HG03060 (cell line): ENCODE results near the gene FLII.

Experiments used
- ATAC-seq: cut with Tn5 transposase; IDR thresholded peaks from one replicate; pipeline ENCODE4 v1.9.1; 2021; ENCODE audit warnings: low read depth, moderate number of reproducible peaks; ENCODE audit not compliant: unreplicated experiment

The FLII gene

DNA sequence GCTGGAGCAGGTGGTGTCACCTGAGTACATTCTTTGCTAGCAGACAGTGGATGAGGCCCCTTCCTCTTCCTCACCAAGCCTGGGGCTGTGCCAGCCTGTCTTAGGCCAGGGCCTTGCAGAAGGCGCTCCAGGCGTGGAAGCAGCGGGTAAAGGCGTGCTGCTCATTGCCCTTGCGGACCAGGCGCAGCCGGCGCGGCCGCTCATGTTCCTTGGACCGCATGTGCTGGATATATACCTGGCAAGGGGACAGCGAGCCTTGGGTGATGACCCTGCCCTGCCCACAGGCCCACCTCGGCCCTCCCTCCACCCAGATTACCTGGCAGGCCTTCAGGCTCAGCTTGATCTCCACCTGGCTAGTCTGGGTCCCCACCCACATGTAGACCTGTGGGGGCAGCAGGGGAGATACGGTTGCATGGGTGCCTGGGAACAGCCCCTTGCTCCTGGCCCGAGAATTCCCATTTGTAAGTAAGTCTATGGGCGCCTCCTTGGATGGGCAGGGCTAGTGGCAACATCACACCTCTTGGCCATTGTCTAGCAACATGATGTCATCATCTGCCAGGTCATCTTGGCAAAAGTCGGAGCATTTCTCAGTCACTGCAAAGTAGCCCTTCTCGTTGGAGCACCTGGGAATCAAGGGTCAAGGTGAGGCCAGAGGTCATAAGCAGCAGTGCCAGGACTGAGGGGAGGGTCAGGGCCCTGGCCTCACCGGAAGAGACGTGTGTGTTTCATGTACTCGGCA lies 13.3 kb downstream of the FLII start:
- no peak for ATAC-seq

- ATAC-seq = no peak
These were observed 17.2 kb downstream of the FLII start for GRCh38 chr17:18241229-18241871.

GRCh38 chr17:18240449-18240848 lies 18.1 kb downstream of the FLII start:
- no peak for ATAC-seq

DNA sequence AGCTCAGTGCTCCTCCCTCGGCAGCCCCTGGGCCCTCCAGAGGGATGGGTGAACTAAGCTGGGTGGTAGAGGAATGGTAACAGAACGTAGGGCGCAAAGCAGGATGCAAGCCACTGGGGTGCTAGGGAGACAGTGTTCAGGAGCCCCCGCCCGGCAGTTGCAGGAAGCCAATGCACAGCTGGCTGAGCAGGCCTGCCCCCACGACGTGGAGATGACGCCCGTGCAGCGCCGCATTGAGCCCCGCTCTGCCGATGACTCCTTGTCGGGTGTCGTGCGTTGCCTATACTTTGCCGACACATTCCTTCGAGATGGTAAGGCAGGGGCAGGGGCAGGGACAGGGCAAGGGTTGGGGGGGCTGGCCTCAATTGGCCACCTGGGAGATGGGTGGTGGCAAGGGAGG lies 20.2 kb downstream of the FLII start:
- no peak for ATAC-seq

DNA sequence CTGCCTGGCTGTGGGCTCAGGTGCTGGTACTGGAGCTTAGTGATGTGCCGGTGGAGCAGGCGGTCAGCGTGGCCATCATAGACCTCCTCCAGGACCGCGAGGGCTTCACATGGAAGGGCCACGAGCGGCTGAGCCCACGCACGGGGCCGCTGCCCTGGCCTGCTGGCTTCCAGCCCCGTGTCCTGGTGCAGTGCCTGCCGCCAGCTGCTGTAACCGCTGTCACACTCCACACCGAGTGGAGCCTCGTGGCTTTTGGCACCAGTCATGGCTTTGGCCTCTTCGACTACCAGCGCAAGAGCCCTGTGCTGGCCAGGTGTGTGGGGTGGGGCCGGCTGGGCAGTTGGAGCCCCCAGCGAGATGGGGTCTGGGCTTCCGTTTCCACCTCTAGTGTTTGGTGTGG lies 21.1 kb downstream of the FLII start:
- no peak for ATAC-seq

GRCh38 chr17:18236494-18236893 lies 22.0 kb downstream of the FLII start:
- no peak for ATAC-seq

DNA sequence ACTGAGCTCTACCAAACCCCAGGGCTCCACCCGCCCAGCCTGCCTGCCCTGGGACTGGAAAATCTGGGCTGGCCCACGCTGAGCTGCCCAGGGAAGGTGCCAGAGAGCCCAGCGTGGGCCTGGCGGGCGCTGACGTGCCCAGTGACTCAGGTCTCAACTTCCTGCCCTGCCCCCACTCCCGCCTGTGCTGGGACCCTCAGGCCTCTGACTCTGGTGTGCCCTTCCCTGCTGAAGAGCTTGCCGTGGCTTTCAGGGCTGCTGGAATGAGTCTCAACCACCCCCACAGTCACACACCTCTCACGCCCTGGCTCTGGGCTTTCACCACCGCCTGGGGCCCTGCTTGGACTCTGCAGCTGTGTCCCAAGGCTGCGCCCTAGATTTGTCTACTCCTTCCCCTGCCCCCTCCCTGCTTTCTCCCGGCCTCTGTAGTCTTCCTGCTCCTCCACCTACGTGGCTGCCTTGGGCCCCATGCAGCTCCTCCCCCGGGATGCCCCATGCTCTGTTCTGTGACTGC lies 22.7 kb downstream of the FLII start:
- no peak for ATAC-seq

DNA sequence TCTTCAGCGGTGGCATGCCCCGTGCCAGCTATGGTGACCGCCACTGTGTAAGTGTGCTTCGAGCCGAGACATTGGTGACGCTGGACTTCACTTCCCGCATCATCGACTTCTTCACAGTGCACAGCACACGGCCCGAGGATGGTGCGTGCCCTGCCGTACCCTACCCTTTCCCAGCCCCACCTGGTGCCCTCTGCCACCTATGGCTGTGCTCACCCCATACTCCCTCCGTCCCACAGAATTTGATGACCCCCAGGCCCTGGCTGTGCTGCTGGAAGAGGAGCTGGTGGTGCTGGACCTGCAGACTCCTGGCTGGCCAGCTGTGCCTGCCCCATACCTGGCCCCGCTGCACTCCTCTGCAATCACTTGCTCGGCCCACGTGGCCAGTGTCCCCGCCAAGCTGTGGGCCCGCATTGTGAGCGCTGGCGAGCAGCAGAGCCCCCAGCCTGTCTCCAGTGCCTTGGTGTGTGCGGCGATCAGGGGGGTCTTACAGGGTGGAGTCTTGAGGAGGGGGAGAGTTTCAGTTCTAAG lies 23.6 kb downstream of the FLII start:
- no peak for ATAC-seq

GRCh38 chr17:18233803-18234518 lies 24.6 kb downstream of the FLII start:
- no peak for ATAC-seq

DNA sequence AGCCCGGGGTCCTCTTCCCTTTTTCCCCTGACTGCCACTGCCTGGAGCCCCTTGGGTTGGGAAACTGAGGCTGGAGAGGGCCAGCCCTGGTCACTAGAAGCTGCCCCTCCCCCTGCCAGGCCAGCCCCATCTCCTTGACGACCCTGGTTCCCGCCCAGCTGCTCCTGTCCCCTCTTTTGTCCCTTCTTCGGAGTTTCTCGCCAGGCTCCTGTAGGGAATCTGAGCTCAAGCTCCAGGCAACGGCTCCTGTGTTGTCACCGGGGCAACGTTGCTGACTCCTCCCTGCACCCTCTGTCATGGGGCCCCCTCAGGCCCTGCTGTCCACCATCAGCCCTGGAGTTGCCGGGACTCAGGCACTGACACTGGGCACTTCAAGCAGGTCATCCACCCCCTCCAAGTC lies 27.4 kb downstream of the FLII start:
- no peak for ATAC-seq

DNA sequence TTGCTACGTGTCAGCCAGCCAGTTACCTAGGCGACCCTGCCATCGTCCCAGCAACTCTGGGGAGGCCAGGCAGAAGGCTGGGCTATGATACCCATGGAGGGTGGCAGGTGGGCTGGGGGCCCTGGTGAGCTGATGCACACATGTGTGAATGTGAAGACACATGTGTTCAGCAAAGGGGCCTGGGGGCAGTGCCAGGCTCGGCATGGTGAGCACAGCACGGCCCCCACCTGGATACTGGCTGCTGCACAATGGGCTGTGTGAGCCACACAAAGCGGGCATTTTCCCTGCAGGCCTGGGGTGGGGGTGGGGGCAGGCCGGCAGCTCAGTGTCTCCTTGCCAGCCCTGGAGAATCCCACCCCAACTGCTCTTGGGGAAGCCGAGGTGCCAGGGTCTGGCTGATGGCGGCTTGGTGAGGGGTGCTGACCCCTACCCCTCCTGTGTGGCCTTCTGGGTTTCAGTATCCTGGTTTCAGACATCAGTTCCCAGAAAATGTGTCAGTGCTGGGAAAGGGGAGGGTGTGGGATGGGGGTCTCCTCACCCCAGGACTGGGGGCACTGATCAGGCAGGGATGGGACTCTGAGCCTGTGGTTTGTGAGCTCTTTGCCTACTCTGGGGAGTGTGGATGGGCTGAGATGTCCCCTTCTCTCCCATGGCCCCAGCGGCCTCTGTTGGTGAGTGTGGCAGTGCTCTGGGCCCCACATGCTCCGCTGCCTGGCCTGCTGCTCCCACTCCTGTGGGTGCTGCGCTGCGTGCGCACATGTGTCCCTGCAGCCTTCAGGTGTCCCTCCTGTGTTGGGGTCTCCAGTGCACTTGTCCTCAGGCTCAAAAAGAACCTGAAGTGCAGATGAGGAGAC lies 28.0 kb downstream of the FLII start:
- ATAC-seq = no peak

GRCh38 chr17:18229771-18230170 lies 28.8 kb downstream of the FLII start:
- no peak for ATAC-seq

DNA sequence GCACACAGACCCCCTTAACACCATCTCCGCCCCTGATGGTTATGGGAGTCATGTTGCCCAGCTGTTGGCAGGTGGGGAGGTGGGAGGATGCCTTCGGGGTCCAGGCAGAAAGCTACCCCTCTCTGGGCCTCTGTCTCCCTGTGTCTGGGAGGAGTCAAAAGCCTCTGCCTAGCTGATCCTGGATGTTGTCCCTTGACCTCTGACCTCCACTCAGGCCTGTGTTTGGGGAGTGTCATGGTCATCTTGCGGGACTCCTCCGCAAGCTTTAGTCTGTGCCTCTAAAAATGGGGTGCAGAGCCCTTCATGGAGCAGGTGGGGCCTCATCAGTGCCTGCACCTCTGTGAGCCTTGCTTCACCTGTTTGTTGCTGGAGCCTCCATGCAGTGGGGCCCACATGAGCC lies 29.3 kb downstream of the FLII start:
- no peak for ATAC-seq

GRCh38 chr17:18228176-18228682 lies 30.3 kb downstream of the FLII start:
- no peak for ATAC-seq

DNA sequence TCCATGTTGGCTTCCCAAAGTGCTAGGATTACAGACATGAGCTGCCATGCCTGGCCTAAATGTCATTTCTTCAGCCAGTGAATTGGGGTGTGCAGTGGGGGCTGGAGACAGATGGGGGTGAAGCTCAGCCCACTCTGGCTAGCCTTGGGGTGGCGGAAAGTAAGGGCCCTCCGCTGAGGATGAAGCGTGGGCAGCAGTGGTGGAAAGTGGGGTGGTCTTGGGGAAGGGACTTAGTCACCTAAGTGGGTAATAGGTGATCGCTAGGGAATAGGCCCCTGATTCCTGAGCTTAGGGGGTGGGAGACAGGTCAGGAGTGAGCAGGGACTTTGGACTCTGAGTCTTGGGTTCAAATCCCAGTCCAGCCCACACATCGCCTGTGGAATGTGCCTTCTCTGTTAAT lies 30.9 kb downstream of the FLII start:
- no peak for ATAC-seq

GRCh38 chr17:18226284-18226945 lies 32.1 kb downstream of the FLII start:
- no peak for ATAC-seq

DNA sequence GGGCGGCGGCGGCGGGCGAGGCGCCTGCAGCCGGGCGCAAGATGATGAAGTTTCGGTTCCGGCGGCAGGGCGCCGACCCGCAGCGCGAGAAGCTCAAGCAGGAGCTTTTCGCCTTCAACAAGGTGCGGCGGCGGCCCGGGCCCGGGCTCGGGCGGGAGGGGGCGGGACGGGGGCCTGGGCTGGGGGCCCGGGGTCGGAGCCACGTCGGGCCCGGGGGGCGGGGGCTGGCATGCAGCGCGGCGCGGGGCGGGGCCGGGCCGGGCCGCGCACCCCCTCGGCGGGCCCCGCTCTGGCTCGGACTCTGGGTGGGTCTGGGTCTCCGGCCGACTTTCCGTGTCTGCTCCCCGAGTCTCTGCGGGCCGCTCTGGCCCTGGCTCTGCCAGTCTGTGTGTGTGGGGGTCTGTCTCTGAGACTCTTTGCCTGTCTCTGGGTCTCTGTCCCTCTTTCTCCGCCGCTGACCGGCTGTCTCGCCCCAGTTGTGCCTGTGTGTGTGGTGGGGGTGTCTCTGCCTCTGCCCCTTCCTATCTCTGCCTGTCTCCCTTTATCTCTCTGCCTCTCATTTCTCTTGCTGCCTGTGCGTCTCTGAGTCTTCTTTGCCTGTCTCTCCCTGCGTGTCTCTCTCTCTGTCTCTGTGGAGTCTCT lies 32.8 kb downstream of the FLII start:
- ATAC-seq = no peak

- ATAC-seq = no peak
These were observed 33.4 kb downstream of the FLII start, which contains the start of gene LLGL1 for GRCh38 chr17:18225121-18225641. TSS of gene LLGL1 (plus strand) at chr17:18225635. CDS start at chr17:18225683, 48 bp downstream.
